H9 (cell line): ENCODE measurements around the gene TRANK1. TPM values are rescaled to one million over a fixed set of nuclear protein-coding genes. Genes with fewer than 3 reads are reported as not detected.

Experiments used
- DNase-seq: peaks from one replicate; pipeline ENCODE4 v3.0.0-alpha.2; 2017
- H2AFZ ChIP-seq: one replicate; pipeline ENCODE4 v1.6.1; 2013; ENCODE audit warnings: mild to moderate bottlenecking, low read length, control low read depth, moderate library complexity
- H2AK5ac ChIP-seq: 2 replicates; pipeline ENCODE4 v1.6.1; 2013; ENCODE audit warnings: low read length, control low read depth, mixed read lengths; ENCODE audit not compliant: insufficient read length
- H2BK120ac ChIP-seq: one replicate; pipeline ENCODE4 v1.6.1; 2013; ENCODE audit warnings: low read depth, mild to moderate bottlenecking, low read length, control low read depth, inconsistent platforms; ENCODE audit not compliant: poor library complexity, severe bottlenecking
- H2BK12ac ChIP-seq: 2 replicates; pipeline ENCODE4 v1.6.1; 2013; ENCODE audit warnings: low read length, control low read depth, mixed read lengths, low read depth; ENCODE audit not compliant: insufficient read length
- H2BK15ac ChIP-seq: 2 replicates; pipeline ENCODE4 v1.6.1; 2013; ENCODE audit warnings: low read depth, low read length, control low read depth
- H2BK20ac ChIP-seq: one replicate; pipeline ENCODE4 v1.6.1; 2013; ENCODE audit warnings: low read depth, mild to moderate bottlenecking, low read length, control low read depth, inconsistent platforms; ENCODE audit not compliant: poor library complexity, severe bottlenecking
- H2BK5ac ChIP-seq: 2 replicates; pipeline ENCODE4 v1.6.1; 2013; ENCODE audit warnings: low read length, control low read depth, mixed read lengths; ENCODE audit not compliant: insufficient read length
- H3K14ac ChIP-seq: 2 replicates; pipeline ENCODE4 v1.6.1; 2013; ENCODE audit warnings: low read length, control low read depth; ENCODE audit not compliant: insufficient read depth
- H3K18ac ChIP-seq: 2 replicates; pipeline ENCODE4 v1.6.1; 2013; ENCODE audit warnings: low read depth, mild to moderate bottlenecking, mixed read lengths, low read length, control low read depth; ENCODE audit not compliant: insufficient read length
- H3K23ac ChIP-seq: 2 replicates; pipeline ENCODE4 v1.6.1; 2013; ENCODE audit warnings: low read length, control low read depth, mixed read lengths, low read depth; ENCODE audit not compliant: insufficient read length
- H3K23me2 ChIP-seq: 2 replicates; pipeline ENCODE4 v1.6.1; 2013; ENCODE audit warnings: low read depth, mild to moderate bottlenecking, mixed read lengths, low read length, control low read depth; ENCODE audit not compliant: insufficient read length, poor library complexity, severe bottlenecking
- H3K27ac ChIP-seq: 2 replicates; pipeline ENCODE4 v1.5.1; 2013; ENCODE audit warnings: low read length, control low read depth, mixed read lengths, low read depth; ENCODE audit not compliant: insufficient read length
- H3K27me3 ChIP-seq: 2 replicates; pipeline ENCODE4 v1.6.1; 2013; ENCODE audit warnings: low read length, control low read depth, inconsistent platforms; ENCODE audit not compliant: insufficient read depth
- H3K4ac ChIP-seq: 2 replicates; pipeline ENCODE4 v1.6.1; 2013; ENCODE audit warnings: low read depth, mild to moderate bottlenecking, control low read depth, inconsistent platforms, low read length, moderate library complexity
- H3K4me1 ChIP-seq: 2 replicates; pipeline ENCODE4 v1.6.1; 2013; ENCODE audit warnings: low read length, control low read depth, inconsistent platforms; ENCODE audit not compliant: insufficient read depth
- H3K4me2 ChIP-seq: 2 replicates; pipeline ENCODE4 v1.6.1; 2013; ENCODE audit warnings: low read length, control low read depth, mixed read lengths; ENCODE audit not compliant: insufficient read length, insufficient read depth
- H3K56ac ChIP-seq: 2 replicates; pipeline ENCODE4 v1.6.1; 2013; ENCODE audit warnings: low read depth, mild to moderate bottlenecking, mixed read lengths, low read length, control low read depth; ENCODE audit not compliant: insufficient read length
- H3K79me1 ChIP-seq: 2 replicates; pipeline ENCODE4 v1.6.1; 2013; ENCODE audit warnings: low read depth, mild to moderate bottlenecking, moderate library complexity, low read length, control low read depth, inconsistent platforms; ENCODE audit not compliant: insufficient read depth, poor library complexity, severe bottlenecking
- H3K79me2 ChIP-seq: 2 replicates; pipeline ENCODE4 v1.6.1; 2013; ENCODE audit warnings: low read length, control low read depth, inconsistent platforms; ENCODE audit not compliant: insufficient read depth
- H3K9ac ChIP-seq: 2 replicates; pipeline ENCODE4 v1.6.1; 2013; ENCODE audit warnings: low read length, control low read depth, mixed read lengths; ENCODE audit not compliant: insufficient read length; ENCODE audit errors: extremely low read depth
- H3K9me3 ChIP-seq: one replicate; pipeline ENCODE4 v1.6.1; 2013; ENCODE audit warnings: low read depth, low read length, inconsistent platforms; ENCODE audit not compliant: control insufficient read depth
- H3T11ph ChIP-seq: one replicate; pipeline ENCODE4 v1.6.1; 2013; ENCODE audit warnings: mild to moderate bottlenecking, low read length, control low read depth, inconsistent platforms
- H4K20me1 ChIP-seq: one replicate; pipeline ENCODE4 v1.6.1; 2013; ENCODE audit not compliant: control insufficient read depth, insufficient read length, insufficient read depth
- H4K5ac ChIP-seq: 2 replicates; pipeline ENCODE4 v1.6.1; 2013; ENCODE audit warnings: low read depth, mild to moderate bottlenecking, mixed read lengths, low read length, control low read depth; ENCODE audit not compliant: insufficient read length
- H4K8ac ChIP-seq: replicated peaks from 2 replicates; pipeline ENCODE4 v1.6.1; 2013; ENCODE audit warnings: low read length, control low read depth, mixed read lengths, low read depth; ENCODE audit not compliant: insufficient read length
- H4K91ac ChIP-seq: 2 replicates; pipeline ENCODE4 v1.6.1; 2013; ENCODE audit warnings: low read depth, mild to moderate bottlenecking, moderate library complexity, mixed read lengths, low read length, control low read depth; ENCODE audit not compliant: insufficient read length
- H3K27ac Mint-ChIP-seq, 3 experiments: 2 replicates in 2 of 3; 3 replicates in 1 of 3; pipeline ENCODE4 v1.8.0; 2020 to 2021; ENCODE audit warnings: mixed read lengths in 3 of 3, mild to moderate bottlenecking in 1 of 3, moderate library complexity in 1 of 3
- H3K27me3 Mint-ChIP-seq: 2 replicates; pipeline ENCODE4 v1.8.0; 2021; ENCODE audit warnings: low read depth, mild to moderate bottlenecking, moderate library complexity, mixed read lengths
- H3K36me3 Mint-ChIP-seq, 3 experiments: 2 replicates in 2 of 3; 3 replicates in 1 of 3; pipeline ENCODE4 v1.8.0; 2020 to 2021; ENCODE audit warnings: low read depth in 3 of 3, mixed read lengths in 3 of 3; ENCODE audit not compliant: insufficient read depth in 1 of 3
- H3K4me1 Mint-ChIP-seq, 2 experiments: 2 replicates each; pipeline ENCODE4 v1.8.0; 2020; ENCODE audit warnings: mixed read lengths in 2 of 2
- H3K4me3 Mint-ChIP-seq, 2 experiments: 2 replicates in 1 of 2; 3 replicates in 1 of 2; pipeline ENCODE4 v1.8.0; 2020 to 2021; ENCODE audit warnings: mild to moderate bottlenecking in 2 of 2, mixed read lengths in 2 of 2, moderate library complexity in 1 of 2
- H3K9me3 Mint-ChIP-seq, 2 experiments: 2 replicates in 1 of 2; 3 replicates in 1 of 2; pipeline ENCODE4 v1.8.0; 2020; ENCODE audit warnings: mild to moderate bottlenecking in 2 of 2, mixed read lengths in 2 of 2, moderate library complexity in 1 of 2
- CTCF ChIP-seq: fragments of 200-600 bp; sonication (generic); conservative IDR thresholded peaks from 3 replicates; pipeline ENCODE4 v1.8.0; 2021; ENCODE audit warnings: antibody characterized with exemption, mild to moderate bottlenecking
- total RNA-seq: library from RNA; stranded (reverse); gene quantifications from 2 replicates; pipeline ENCODE4 v1.2.1, GENCODE V29; 2021

The TRANK1 gene
- total RNA-seq, 1 experiment from 2014 or later, result 5.9 TPM

- no peak overlapping the region for H3K27ac ChIP-seq
- Mint-ChIP-seq H3K27me3 (no peaks in the 10 kb centered on the region), H3K4me3 (no peak overlapping the region; a peak in 1 of 5 replicates), H3K4me1 (peaks cover 23 to 30% of the 10 kb centered on the region in 2 experiments), H3K9me3 (no peaks in the 10 kb centered on the region), H3K36me3 (peaks cover 23 to 62% (median 40%) of the 10 kb centered on the region in 3 experiments; a peak in 6 of 7 replicates), H3K27ac (no peak overlapping the region)
- no peak overlapping the region for H4K5ac ChIP-seq
- no peak overlapping the region for H2AK5ac ChIP-seq
- no peak overlapping the region for H3K14ac ChIP-seq
- no peak overlapping the region for H3K56ac ChIP-seq
- no peak overlapping the region for H2AFZ ChIP-seq
- H3K9me3 ChIP-seq, result no peaks in the 10 kb centered on the region
- H3K79me2 ChIP-seq, result peaks cover 18% of the 10 kb centered on the region; the same call in 1 of the 2 replicates
- TF ChIP-seq CTCF, result no peak
- H3T11ph ChIP-seq, result no peak overlapping the region
- peaks cover 10% of the 10 kb centered on the region for H3K23me2 ChIP-seq
- H3K79me1 ChIP-seq, result peaks cover 3% of the 10 kb centered on the region
- no peaks in the 10 kb centered on the region for H4K20me1 ChIP-seq
- no peak overlapping the region for H2BK120ac ChIP-seq
- H2BK12ac ChIP-seq, result no peak overlapping the region
- H4K91ac ChIP-seq, result no peak overlapping the region
- no peak overlapping the region for H4K8ac ChIP-seq
- H3K4me1 ChIP-seq, result no peaks in the 10 kb centered on the region
- no peak overlapping the region for H3K4me2 ChIP-seq
- H2BK5ac ChIP-seq, result no peak overlapping the region
- H2BK15ac ChIP-seq, result no peak overlapping the region
- H3K27me3 ChIP-seq, result no peaks in the 10 kb centered on the region
- no peak for DNase-seq
- H3K23ac ChIP-seq, result no peak overlapping the region
- H2BK20ac ChIP-seq, result no peak overlapping the region
- H3K9ac ChIP-seq, result no peak overlapping the region
- H3K4ac ChIP-seq, result no peak overlapping the region
- no peak overlapping the region for H3K18ac ChIP-seq
These were observed 44.7 kb upstream of the TRANK1 start for GRCh38 chr3:36989568-36989967.
